Uterus (tissue), 2 donors: ENCODE measurements around the gene SH3BGRL2.

Source experiments
- POLR2A ChIP-seq, 2 donors: fragments of 450-650 bp; IDR thresholded peaks; one replicate each; pipeline ENCODE4 v1.6.1; 2016; ENCODE audit warnings: antibody characterized with exemption in 2 of 2, mild to moderate bottlenecking in 1 of 2, moderate library complexity in 1 of 2
- TF ChIP-seq, protein P1 (sequence below), 4 experiments: fragments of 200-600 bp in 2 of 4; fragments of 450-650 bp in 2 of 4; sonication (generic) in 2 of 4; IDR thresholded peaks; one replicate each; pipeline ENCODE4 v1.5.1; 2016 to 2019; ENCODE audit warnings: antibody characterized with exemption in 4 of 4, mild to moderate bottlenecking in 2 of 4, moderate library complexity in 1 of 4

DNA sequence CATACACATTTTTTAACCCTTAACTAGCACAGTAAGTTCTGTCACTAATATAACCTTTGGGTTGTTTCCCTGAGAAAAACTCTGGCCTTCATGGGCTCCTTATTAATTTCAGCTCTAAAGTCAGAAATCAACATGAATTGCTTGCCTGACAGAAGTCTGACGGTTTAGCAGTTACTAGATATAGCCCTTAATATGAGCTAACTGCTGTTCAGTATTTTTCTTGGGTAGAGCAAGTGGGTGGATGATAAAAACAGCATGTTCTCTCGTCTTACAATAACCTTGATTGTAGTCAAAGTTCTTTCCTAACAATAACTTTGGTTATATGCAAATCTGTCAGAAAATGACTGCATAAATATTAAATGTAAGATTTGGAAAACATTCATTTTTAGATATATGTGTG is 81.0 kb downstream of the SH3BGRL2 start:
- TF ChIP-seq POLR2A (IDR thresholded peaks at IDR 0.05): no peak
- TF ChIP-seq, protein P1, sequence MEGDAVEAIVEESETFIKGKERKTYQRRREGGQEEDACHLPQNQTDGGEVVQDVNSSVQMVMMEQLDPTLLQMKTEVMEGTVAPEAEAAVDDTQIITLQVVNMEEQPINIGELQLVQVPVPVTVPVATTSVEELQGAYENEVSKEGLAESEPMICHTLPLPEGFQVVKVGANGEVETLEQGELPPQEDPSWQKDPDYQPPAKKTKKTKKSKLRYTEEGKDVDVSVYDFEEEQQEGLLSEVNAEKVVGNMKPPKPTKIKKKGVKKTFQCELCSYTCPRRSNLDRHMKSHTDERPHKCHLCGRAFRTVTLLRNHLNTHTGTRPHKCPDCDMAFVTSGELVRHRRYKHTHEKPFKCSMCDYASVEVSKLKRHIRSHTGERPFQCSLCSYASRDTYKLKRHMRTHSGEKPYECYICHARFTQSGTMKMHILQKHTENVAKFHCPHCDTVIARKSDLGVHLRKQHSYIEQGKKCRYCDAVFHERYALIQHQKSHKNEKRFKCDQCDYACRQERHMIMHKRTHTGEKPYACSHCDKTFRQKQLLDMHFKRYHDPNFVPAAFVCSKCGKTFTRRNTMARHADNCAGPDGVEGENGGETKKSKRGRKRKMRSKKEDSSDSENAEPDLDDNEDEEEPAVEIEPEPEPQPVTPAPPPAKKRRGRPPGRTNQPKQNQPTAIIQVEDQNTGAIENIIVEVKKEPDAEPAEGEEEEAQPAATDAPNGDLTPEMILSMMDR (IDR thresholded peaks at IDR 0.05): no peak
